ENCODE data around the gene UBASH3B.

- TF ChIP-seq EZH2 (IDR thresholded peaks at IDR 0.05; ENCODE audit: low read length, missing control alignments) = no peak
- TF ChIP-seq CTCF (conservative IDR thresholded peaks at IDR 0.05 in 1 of 2, IDR thresholded peaks at IDR 0.05 in 1 of 2; ENCODE audit: low read depth in 1 of 2, low read length in 2 of 2) = no peak
These were observed 55.8 kb downstream of the UBASH3B start for GRCh38 chr11:122711362-122711761.

All from fibroblast of lung (primary cell).